Activated CD8-positive, alpha-beta memory T cell treated with anti-CD3 and anti-CD28 coated beads, Interleukin-2, amount 50 U/mL, for 24 hours (primary cell): ENCODE measurements around the gene STPG1.

ENCODE experiments used
- DNase-seq: peaks from one replicate; pipeline ENCODE4 v3.0.0-alpha.2; 2020; ENCODE audit errors: extremely low read depth

Gene STPG1

DNA sequence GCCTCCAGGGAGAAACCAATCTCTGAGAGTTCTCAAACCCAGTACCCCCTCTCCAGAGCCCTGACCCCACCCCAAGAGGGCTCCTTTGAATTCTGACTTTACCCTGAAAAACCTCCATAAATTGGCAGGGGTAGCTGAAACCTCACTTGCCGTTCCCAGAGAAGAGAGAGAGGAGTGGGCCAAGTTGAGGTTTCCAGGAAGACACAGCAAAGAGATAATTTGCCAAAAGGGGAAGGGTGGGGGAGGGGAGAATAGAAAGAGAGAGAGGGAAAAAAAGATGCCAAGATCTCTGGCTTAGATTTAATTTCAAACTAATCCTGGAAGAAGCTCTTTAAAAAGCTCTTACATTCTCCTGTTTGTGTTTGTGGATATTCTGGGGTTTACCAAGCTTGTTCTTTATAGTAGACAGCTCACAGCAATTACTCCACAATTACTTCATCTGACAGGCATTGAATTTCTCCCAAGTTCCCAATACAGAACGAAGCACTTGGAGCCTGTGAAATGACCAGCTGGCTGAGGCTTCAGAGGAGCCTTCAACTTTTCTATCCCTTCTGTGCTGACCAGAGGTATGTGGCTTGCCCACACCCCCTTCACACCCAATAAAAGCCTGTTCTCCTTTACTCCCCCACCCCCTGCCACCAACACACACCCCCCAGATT, 95.5 kb downstream of the STPG1 start:
- DNase-seq, result no peak

- DNase-seq, result no peak
These were observed 96.5 kb downstream of the STPG1 start for GRCh38 chr1:24317081-24317480.

DNA sequence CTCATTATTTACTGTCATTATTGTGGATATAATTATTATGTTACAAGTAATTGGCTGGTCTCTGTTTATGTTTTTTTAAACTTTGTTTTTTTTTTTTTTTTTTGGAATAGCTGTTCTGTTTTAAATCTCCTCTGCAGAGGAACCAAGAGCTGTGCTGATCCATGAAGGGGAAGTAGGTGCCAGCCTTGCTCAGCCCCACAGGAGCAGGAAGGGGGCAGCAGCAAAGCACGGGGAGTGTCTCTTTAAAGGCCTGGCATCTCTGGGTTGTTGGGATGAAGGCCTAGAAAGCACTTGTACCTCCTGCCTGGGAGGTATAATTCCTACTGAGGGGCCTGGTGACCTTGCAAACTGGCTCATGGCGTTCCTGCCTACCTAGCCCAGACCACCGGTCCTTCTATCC, 96.9 kb downstream of the STPG1 start:
- DNase-seq, result no peak

DNA sequence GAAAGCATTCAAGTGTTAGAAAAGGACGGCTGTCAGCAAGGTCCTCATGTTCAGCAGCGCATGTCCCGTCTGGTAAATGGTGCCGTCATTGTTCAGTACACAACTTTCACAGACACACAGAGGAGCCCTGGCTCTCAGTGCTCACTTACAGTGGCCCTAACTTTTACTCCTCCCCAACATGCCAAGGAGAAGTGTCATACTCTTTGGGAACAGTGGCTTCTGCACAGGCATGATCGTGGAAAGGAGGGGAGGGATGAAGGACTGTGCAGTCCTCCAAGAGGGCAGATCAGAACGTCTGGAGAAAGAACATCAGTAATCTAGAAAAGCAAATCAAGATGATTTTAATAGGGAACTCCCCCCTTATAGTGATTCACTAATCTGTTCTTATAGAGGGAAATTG, 98.2 kb downstream of the STPG1 start:
- DNase-seq, result no peak

GRCh38 chr1:24311741-24312140, 101.8 kb downstream of the STPG1 start:
- DNase-seq, result no peak

DNA sequence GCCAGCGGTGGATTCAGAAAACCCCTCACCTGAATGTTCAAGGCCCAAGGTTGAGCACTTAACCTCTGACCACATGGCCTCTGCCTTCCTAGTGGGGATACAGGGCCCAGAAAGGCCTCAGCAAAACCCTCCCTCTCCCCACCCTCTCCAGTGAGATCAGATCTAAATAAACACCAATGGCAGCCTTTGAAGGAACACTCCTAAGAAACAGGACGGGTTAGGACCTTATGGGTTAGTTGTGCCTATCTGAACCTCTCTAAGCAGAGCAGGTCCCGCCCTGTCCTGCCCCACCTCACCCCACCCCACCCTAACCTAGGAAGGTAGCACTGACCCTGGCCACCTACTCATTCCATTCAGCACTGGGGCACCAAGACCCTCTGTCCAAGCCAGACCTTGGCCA, 102.3 kb downstream of the STPG1 start:
- DNase-seq, result no peak

DNA sequence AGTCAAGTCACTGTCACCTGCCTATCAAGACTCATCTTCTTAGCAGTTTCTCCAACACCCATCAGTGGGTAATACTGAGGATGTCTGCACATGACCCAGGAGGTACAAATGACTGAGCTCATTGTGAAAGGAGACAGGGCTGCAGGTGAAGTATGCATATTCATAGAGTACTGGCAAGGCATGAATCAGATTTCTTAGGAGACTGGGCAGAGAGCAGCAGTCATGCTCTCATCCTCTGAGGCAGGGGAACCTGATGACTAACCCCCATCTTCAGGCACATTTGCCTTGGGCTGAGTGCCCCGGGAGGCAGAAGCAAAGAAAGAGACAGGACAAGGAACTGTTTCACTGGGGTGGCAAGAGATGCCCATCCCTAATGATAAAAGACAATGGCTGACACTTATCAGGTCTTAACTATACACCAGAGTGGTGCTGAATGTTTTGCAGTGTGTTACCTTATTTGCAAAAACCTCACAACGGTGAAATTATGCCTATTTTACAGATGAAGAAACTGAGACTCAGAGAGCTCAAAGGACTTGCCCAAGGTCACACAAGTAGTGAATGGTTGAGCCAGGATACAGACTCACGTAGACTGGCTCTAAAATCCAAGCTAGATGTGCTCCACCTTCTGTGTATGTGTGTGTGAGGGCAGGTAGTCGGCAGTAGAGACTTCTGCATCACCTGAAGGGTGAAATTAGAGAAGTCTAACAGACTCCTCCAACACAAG, 103.7 kb downstream of the STPG1 start:
- DNase-seq, result no peak

DNA sequence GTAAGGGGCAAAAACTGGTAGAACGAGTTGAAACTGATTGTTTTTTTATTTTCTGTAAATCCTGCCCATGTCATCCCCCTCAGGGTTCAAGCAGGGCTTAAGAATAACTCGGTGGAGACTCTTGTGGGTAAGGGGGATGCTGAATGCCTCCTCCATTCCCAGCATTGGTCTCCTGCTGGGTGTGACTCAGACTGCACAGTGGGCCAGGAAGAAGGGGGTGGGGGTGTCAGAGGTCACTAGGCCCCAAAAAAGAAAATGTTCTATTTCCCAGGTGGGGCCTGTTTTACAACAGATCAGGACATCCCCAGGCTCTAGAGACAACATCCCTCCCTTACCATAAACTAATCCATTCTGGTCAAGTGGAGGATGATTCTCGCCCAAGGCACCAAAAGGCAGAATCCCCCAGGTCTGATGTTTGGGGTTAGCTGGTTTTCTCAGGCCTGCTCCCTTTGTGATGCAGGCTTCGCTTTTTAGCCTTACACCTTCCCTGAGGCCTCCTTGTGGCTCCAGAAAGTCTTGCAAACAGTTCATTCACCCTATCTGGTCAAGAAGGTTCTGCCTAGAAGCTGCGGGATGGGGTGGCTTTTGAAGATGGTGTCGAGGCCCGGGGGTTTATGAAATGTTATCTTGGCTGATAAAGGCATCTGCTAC, 105.1 kb downstream of the STPG1 start:
- no peak for DNase-seq
